ENCODE measurements around the gene TPI1. TPM values are rescaled to one million over a fixed set of nuclear protein-coding genes. Genes with fewer than 3 reads are reported as not detected.

Gene TPI1
- total RNA-seq, 1 experiment from 2014 or later = 1,045 TPM

DNA sequence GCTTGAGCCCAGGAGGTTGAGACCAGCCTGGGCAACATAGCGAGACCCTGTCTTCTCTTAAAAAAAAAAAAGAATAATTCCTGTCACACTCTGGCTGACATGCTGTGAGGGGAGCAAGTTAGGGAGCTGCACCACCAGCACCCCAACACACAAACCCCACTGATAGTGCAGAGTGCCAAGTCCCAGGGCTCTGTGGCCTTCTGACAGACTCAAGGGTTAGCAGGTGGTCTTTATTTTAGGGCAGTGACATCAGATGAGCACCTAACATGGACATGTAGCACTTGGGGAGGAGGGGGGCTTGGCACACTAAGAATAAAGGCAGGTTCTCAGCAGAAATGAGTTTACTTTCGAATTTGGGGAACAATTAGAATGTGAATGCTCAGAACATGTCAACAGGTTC is 8.5 kb upstream of the TPI1 start (continued):
- TF ChIP-seq, protein P1, sequence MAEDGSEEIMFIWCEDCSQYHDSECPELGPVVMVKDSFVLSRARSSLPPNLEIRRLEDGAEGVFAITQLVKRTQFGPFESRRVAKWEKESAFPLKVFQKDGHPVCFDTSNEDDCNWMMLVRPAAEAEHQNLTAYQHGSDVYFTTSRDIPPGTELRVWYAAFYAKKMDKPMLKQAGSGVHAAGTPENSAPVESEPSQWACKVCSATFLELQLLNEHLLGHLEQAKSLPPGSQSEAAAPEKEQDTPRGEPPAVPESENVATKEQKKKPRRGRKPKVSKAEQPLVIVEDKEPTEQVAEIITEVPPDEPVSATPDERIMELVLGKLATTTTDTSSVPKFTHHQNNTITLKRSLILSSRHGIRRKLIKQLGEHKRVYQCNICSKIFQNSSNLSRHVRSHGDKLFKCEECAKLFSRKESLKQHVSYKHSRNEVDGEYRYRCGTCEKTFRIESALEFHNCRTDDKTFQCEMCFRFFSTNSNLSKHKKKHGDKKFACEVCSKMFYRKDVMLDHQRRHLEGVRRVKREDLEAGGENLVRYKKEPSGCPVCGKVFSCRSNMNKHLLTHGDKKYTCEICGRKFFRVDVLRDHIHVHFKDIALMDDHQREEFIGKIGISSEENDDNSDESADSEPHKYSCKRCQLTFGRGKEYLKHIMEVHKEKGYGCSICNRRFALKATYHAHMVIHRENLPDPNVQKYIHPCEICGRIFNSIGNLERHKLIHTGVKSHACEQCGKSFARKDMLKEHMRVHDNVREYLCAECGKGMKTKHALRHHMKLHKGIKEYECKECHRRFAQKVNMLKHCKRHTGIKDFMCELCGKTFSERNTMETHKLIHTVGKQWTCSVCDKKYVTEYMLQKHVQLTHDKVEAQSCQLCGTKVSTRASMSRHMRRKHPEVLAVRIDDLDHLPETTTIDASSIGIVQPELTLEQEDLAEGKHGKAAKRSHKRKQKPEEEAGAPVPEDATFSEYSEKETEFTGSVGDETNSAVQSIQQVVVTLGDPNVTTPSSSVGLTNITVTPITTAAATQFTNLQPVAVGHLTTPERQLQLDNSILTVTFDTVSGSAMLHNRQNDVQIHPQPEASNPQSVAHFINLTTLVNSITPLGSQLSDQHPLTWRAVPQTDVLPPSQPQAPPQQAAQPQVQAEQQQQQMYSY (CRISPR knock-in tag; IDR thresholded peaks at IDR 0.05) = no peak
- no peak for TF ChIP-seq ZBTB21 (CRISPR knock-in tag; IDR thresholded peaks at IDR 0.05; ENCODE audit: borderline replicate concordance)
- no peak for TF ChIP-seq JAZF1 (CRISPR knock-in tag; IDR thresholded peaks at IDR 0.05)
- no peak for TF ChIP-seq MYBL2 (CRISPR knock-in tag; IDR thresholded peaks at IDR 0.05)
- TF ChIP-seq ZNF263 (CRISPR knock-in tag; IDR thresholded peaks at IDR 0.05; ENCODE audit: low read depth) = no peak
- no peak for TF ChIP-seq MXD4 (CRISPR knock-in tag; IDR thresholded peaks at IDR 0.05; ENCODE audit: borderline replicate concordance)
- no peak for TF ChIP-seq HMGXB4 (CRISPR knock-in tag; IDR thresholded peaks at IDR 0.05)
- TF ChIP-seq TP53 (CRISPR knock-in tag; IDR thresholded peaks at IDR 0.05) = no peak
- TF ChIP-seq, protein P2, sequence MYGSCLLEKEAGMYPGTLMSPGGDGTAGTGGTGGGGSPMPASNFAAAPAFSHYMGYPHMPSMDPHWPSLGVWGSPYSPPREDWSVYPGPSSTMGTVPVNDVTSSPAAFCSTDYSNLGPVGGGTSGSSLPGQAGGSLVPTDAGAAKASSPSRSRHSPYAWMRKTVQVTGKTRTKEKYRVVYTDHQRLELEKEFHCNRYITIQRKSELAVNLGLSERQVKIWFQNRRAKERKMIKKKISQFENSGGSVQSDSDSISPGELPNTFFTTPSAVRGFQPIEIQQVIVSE (CRISPR knock-in tag; IDR thresholded peaks at IDR 0.05; ENCODE audit: borderline replicate concordance) = no peak
- TF ChIP-seq ZNF512 (CRISPR knock-in tag; IDR thresholded peaks at IDR 0.05; ENCODE audit: borderline replicate concordance) = no peak
- TF ChIP-seq, protein P3, sequence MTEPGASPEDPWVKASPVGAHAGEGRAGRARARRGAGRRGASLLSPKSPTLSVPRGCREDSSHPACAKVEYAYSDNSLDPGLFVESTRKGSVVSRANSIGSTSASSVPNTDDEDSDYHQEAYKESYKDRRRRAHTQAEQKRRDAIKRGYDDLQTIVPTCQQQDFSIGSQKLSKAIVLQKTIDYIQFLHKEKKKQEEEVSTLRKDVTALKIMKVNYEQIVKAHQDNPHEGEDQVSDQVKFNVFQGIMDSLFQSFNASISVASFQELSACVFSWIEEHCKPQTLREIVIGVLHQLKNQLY (CRISPR knock-in tag; IDR thresholded peaks at IDR 0.05) = no peak
- no peak for TF ChIP-seq GRHL2 (CRISPR knock-in tag; IDR thresholded peaks at IDR 0.05; ENCODE audit: insufficient replicate concordance, severe bottlenecking)
- no peak for TF ChIP-seq E2F1 (CRISPR knock-in tag; IDR thresholded peaks at IDR 0.05)
- TF ChIP-seq TCF7 (CRISPR knock-in tag; IDR thresholded peaks at IDR 0.05; ENCODE audit: low read depth) = no peak

DNA sequence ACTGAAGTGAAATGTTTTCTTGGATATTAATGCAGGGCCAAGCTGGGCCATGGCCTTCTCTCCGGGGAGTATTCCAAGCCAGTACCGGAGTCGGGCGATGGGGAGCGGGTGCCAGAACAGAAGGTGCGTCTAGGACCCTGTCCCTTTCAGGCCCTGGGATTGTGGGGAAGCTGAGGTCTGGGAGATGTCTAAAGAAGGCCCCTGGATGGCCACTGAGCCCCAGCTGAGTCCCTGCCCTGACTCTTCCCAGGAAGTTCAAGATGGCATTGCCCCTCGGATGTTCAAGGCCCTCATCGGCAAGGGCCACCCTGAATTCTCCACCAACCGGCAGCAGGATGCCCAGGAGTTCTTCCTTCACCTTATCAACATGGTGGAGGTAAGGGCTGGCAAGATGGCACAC is 7.2 kb upstream of the TPI1 start:
- no peaks in the 10 kb centered on the region for H3K9me3 Mint-ChIP-seq
- H3K4me1 Mint-ChIP-seq = peaks cover 2% of the 10 kb centered on the region; the same call in 1 of the 2 replicates
- CTCF ChIA-PET = interaction anchor here (2.0 kb wide), 1 partner anchor 9 kb away, joined by 5 read pairs; no protein-coding TSS in a partner anchor
- no peak overlapping the region for H3K4me3 Mint-ChIP-seq
- POLR2A ChIA-PET = no interaction called here
- H3K27ac Mint-ChIP-seq = no peak overlapping the region
- DNase-seq (ENCODE audit: low spot score) = no peak
- no peak for ATAC-seq
- H3K36me3 Mint-ChIP-seq = peaks cover 76% of the 10 kb centered on the region
- no peaks in the 10 kb centered on the region for H3K27me3 Mint-ChIP-seq (ENCODE audit: low read depth)
- no peak for TF ChIP-seq AFF4 (CRISPR knock-in tag; IDR thresholded peaks at IDR 0.05; ENCODE audit: borderline replicate concordance)
- TF ChIP-seq, protein P4, sequence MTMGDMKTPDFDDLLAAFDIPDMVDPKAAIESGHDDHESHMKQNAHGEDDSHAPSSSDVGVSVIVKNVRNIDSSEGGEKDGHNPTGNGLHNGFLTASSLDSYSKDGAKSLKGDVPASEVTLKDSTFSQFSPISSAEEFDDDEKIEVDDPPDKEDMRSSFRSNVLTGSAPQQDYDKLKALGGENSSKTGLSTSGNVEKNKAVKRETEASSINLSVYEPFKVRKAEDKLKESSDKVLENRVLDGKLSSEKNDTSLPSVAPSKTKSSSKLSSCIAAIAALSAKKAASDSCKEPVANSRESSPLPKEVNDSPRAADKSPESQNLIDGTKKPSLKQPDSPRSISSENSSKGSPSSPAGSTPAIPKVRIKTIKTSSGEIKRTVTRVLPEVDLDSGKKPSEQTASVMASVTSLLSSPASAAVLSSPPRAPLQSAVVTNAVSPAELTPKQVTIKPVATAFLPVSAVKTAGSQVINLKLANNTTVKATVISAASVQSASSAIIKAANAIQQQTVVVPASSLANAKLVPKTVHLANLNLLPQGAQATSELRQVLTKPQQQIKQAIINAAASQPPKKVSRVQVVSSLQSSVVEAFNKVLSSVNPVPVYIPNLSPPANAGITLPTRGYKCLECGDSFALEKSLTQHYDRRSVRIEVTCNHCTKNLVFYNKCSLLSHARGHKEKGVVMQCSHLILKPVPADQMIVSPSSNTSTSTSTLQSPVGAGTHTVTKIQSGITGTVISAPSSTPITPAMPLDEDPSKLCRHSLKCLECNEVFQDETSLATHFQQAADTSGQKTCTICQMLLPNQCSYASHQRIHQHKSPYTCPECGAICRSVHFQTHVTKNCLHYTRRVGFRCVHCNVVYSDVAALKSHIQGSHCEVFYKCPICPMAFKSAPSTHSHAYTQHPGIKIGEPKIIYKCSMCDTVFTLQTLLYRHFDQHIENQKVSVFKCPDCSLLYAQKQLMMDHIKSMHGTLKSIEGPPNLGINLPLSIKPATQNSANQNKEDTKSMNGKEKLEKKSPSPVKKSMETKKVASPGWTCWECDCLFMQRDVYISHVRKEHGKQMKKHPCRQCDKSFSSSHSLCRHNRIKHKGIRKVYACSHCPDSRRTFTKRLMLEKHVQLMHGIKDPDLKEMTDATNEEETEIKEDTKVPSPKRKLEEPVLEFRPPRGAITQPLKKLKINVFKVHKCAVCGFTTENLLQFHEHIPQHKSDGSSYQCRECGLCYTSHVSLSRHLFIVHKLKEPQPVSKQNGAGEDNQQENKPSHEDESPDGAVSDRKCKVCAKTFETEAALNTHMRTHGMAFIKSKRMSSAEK (CRISPR knock-in tag; IDR thresholded peaks at IDR 0.05; ENCODE audit: borderline replicate concordance) = no peak

Data from WTC11 (cell line).